MCF 10A (cell line): ENCODE results near the gene JCAD. TPM values are rescaled to one million over a fixed set of nuclear protein-coding genes. Genes with fewer than 3 reads are reported as not detected.

Experiments
- BruUV-seq: library from RNA; stranded (reverse); fragments of 400-500 nt; replicated peaks from 2 replicates; lab custom pipeline; 2021; lab: Mats Ljungman, UMichigan
- CTCF ChIA-PET: fragments of 300-600 bp; sonication (Branson Sonifier 250); formaldehyde crosslinking; extraction: SDS; loops from one replicate; lab custom pipeline; 2021; ENCODE audit warnings: antibody characterized with exemption, inconsistent platforms; lab: Yijun Ruan, JAX
- POLR2A ChIA-PET: fragments of 300-600, 350-650 bp; sonication (Branson Sonifier 250); formaldehyde crosslinking; extraction: SDS; loops from one replicate; lab custom pipeline; 2020; ENCODE audit warnings: antibody characterized with exemption, inconsistent platforms; lab: Yijun Ruan, JAX
- DNase-seq: peaks from one replicate; pipeline ENCODE4 v3.0.0-alpha.2; 2018; ENCODE audit not compliant: unreplicated experiment
- H3K27ac Mint-ChIP-seq: one replicate; pipeline ENCODE4 v1.8.0; 2022; ENCODE audit warnings: mild to moderate bottlenecking, low read depth, mixed read lengths; ENCODE audit not compliant: unreplicated experiment
- H3K27me3 Mint-ChIP-seq: one replicate; pipeline ENCODE4 v1.8.0; 2022; ENCODE audit warnings: mixed read lengths; ENCODE audit not compliant: insufficient read depth, unreplicated experiment
- H3K36me3 Mint-ChIP-seq: one replicate; pipeline ENCODE4 v1.8.0; 2022; ENCODE audit warnings: mild to moderate bottlenecking, moderate library complexity, mixed read lengths; ENCODE audit not compliant: insufficient read depth, unreplicated experiment
- H3K4me1 Mint-ChIP-seq: one replicate; pipeline ENCODE4 v1.8.0; 2022; ENCODE audit warnings: mixed read lengths; ENCODE audit not compliant: insufficient read depth, unreplicated experiment
- H3K4me3 Mint-ChIP-seq: one replicate; pipeline ENCODE4 v1.8.0; 2022; ENCODE audit warnings: mild to moderate bottlenecking, moderate library complexity, mixed read lengths; ENCODE audit not compliant: unreplicated experiment
- H3K9me3 Mint-ChIP-seq: one replicate; pipeline ENCODE4 v1.8.0; 2022; ENCODE audit warnings: mixed read lengths; ENCODE audit not compliant: unreplicated experiment
- CTCF ChIP-seq: fragments of 200-600 bp; IDR thresholded peaks from one replicate; pipeline ENCODE4 v1.8.0; 2022; ENCODE audit warnings: antibody characterized with exemption, mild to moderate bottlenecking; ENCODE audit not compliant: unreplicated experiment
- intact Hi-C: fragments of 100-400 bp; cut with micrococcal nuclease; formaldehyde crosslinking; loops from 2 replicates; pipeline ENCODE4 v1.14.1; 2022
- total RNA-seq: library from RNA; stranded (reverse); gene quantifications from 2 replicates; pipeline ENCODE4 v1.2.3, GENCODE V29; 2022

Gene JCAD
- total RNA-seq, 1 experiment from 2014 or later = 0.26 TPM

- no TSS peak for BruUV-seq
Measured at GRCh38 chr10:29969255-29970011, 90.0 kb downstream of the JCAD start.

GRCh38 chr10:29968585-29968984 lies 90.8 kb downstream of the JCAD start:
- Mint-ChIP-seq H3K27ac (no peak overlapping the region), H3K9me3 (no peaks in the 10 kb centered on the region), H3K36me3 (no peaks in the 10 kb centered on the region), H3K4me3 (no peak overlapping the region), H3K27me3 (no peaks in the 10 kb centered on the region), H3K4me1 (no peaks in the 10 kb centered on the region)
- ChIA-PET POLR2A (no interaction called here), CTCF (no interaction called here)
- TF ChIP-seq CTCF = no peak
- DNase-seq = no peak
- no TSS peak for BruUV-seq
- intact Hi-C loops = no loop called here

More at GRCh38 chr10:29969255-29970011, 90.0 kb downstream of the JCAD start:
- ChIA-PET POLR2A (no interaction called here), CTCF (no interaction called here)
- H3K27ac Mint-ChIP-seq = no peak overlapping the region
- H3K36me3 Mint-ChIP-seq = no peaks in the 10 kb centered on the region
- H3K4me3 Mint-ChIP-seq = no peak overlapping the region
- intact Hi-C loops = no loop called here
- no peaks in the 10 kb centered on the region for H3K4me1 Mint-ChIP-seq
- no peak for DNase-seq
- no peaks in the 10 kb centered on the region for H3K27me3 Mint-ChIP-seq
- no peaks in the 10 kb centered on the region for H3K9me3 Mint-ChIP-seq
- TF ChIP-seq CTCF = no peak

- Mint-ChIP-seq H3K9me3 (no peaks in the 10 kb centered on the region), H3K4me1 (no peaks in the 10 kb centered on the region), H3K4me3 (no peak overlapping the region), H3K27me3 (no peaks in the 10 kb centered on the region), H3K36me3 (no peaks in the 10 kb centered on the region), H3K27ac (no peak overlapping the region)
- no peak for TF ChIP-seq CTCF
- ChIA-PET POLR2A (interaction anchor here (0.6 kb wide), 1 partner anchor 517 kb away, joined by 3 read pairs; no protein-coding TSS in a partner anchor), CTCF (interaction anchor here (0.6 kb wide), 2 partner anchors 193 to 377 kb away, joined by 4 read pairs; no protein-coding TSS in a partner anchor)
- intact Hi-C loops = no loop called here
- DNase-seq = no peak
- BruUV-seq = no TSS peak
Measured at GRCh38 chr10:29966269-29966668, 93.1 kb downstream of the JCAD start.
